Hematopoietic multipotent progenitor cell (in vitro differentiated cells): ENCODE data around the gene KIF25. TPM values are rescaled to one million over a fixed set of nuclear protein-coding genes. Genes with fewer than 3 reads are reported as not detected.

Experiments
- DNase-seq, 3 donors: peaks; one replicate each; pipeline ENCODE4 v3.0.0-alpha.2; 2011 to 2015; ENCODE audit warnings: low read depth in 2 of 3, low spot score in 2 of 3
- total RNA-seq: library from RNA; depleted of rRNA; stranded (reverse); fragments of >200 nt; gene quantifications from one replicate; pipeline ENCODE4 v1.2.3, GENCODE V29; 2012

KIF25 gene
- total RNA-seq, 1 donor: not detected

DNA sequence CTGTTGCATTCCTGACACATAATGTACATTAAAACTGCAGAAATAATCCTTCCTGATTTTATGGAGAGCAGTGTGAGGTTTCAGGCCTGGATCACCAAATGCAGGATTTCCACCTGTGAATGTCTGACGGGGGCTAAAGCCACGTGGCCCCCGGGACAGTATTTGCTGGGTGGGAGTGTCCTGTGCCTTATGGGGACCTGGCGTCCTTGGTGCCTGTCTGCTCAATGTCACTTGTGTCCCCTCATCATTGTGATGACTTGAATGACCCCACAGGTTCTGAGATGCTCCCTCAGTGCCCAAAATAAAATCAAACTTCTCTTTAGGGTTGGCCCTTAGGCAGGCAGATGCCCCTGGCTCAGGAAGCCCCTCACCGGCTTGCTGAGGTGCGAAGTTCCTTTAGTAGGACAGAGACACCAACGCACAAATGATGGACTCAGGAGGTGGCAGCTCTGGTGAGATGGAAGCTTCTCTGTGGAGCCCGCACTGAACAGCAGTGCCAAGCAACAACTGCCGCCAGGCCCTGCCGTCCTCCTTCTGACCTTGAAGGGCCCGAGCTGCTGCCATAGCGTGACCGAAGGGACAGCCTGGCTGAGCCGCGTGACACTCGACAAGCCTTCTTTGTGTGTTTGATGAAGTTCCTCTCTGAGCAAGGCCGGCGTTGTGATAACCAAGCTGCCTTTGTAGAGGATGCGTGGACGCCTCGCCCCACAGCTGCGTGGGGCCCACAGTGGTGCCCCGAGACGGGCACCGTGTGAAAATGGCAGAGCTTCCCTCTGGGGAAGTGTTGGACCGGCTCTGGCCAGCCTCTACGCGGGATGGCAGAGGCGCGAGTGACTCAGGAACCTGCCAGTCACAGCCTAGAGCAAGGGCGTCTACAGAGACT, 50.6 kb downstream of the KIF25 start:
- DNase-seq: no peak

DNA sequence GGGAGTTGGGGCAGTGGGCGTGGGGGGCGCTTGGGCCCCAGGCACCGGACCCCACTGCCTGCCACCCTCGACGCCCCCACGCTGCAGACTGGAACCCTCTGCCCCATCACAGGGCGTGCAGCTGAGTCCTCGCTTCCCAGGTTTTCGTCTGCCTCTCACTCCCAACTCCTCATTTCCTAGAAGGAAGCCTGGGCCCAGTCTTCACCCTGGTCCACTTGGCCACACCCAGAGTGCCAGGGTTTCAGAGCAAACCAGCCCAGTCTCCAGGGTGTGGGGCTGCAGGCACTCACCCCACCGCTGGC, 51.2 kb downstream of the KIF25 start:
- no peak for DNase-seq

DNA sequence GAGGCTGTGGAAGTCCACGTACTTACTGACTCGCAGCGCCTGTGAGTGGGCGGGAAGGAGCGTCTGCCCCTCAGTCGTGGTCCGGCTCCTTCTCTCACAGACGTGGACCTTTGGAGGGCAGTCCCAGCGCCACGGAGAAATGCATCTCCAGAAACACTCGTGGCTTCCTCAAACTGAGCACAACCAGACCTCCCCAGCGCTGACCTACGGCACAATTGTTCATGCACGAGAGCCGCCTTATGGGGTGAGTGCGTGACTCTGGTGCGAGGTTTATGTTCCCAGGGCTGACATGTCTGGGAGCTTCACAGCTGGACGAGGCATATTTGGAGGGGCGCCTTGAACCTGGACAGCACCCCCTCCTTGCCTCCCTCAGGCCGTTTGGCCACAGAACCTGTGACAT, 51.8 kb downstream of the KIF25 start:
- no peak for DNase-seq

DNA sequence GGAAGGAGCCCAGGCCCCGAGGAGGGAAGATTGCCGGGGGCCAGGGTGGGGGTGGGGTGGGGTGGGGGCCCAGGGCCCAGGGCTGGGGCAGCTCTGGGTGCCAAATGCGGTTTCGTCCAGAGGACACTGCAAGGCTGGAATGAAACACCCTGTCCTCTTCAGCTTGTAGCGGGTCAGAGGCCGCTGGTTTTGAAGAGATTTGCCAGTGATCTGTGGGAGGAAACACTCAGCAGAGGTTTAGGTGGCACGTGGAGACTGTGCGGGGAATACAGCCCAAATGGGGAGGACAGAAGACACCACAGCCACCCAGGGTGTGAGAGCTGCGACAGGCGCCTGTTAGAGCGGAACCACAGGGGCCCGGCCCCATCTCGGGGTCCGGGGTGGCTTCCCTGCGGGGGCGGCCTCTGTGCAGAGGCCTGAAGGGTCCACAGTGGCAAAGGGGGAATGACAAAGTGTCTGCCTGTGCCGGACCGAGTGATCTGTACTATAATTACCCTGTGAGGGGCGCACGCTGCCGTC, 52.3 kb downstream of the KIF25 start:
- no peak for DNase-seq

DNA sequence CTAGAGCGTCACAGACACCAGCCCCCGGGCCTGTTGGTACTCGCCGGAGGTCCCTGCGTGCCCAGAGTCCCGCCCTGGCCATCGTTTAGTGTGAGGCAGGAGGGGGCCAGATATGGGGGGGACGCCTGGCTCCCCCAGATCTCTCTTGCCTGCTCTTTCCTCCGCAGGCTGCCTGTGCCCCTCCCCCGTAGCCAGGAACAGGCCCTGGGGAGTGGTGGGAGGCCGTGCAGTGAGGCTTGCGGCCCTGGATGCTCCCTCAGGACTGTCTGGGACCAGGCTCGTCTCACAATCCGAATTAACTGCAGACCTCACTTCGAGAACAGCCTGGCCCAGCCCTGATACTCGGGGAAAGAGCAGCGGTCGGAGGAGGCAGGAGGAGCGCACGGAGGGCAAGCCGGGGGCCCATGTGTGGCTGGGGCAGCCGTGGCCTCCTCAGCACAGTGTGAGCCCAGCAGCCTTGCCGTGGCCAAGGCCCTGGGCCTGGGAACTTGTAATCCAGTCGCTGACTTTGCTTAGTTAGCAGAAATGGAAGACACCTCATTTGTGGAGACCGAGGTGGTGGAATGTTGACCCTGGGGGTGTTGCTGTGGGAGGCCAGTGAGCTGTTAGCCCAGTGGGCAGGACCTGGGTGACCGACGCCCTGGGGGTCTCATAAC, 52.9 kb downstream of the KIF25 start:
- no peak for DNase-seq

DNA sequence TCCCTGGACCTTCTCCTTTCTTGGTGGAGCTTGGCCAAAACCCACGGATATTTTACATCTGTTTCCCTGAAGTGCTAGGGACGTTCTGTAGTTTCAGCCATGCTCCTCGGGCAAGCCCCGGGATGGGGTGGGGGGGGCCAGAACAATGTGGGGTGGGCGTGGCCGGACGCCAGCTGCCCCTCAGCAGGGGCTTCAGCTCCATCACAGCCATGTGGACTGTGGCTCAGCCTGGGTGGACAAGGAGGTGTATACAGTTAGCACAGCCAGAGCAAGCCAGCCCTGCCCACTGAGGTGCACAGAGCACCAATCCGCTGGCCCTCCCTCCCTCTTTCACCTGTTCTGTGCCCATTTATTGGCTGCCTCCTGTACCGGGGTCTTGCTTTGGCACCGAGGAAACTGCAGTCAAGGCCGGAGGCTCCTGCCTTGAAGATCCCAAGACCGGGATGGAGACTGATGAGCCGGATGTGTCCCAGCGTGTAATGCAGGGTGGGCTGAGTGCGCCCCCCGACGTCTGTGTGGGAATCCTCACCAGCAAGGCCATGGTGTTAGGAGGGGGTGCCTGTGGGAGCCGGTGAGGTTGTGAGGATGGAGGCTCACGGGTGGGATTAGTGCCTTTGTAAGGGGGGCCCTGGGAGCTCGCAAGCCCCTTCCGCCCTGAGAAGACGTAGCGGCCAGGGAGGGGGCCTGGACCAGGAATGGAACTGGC, 53.6 kb downstream of the KIF25 start:
- no peak for DNase-seq

DNA sequence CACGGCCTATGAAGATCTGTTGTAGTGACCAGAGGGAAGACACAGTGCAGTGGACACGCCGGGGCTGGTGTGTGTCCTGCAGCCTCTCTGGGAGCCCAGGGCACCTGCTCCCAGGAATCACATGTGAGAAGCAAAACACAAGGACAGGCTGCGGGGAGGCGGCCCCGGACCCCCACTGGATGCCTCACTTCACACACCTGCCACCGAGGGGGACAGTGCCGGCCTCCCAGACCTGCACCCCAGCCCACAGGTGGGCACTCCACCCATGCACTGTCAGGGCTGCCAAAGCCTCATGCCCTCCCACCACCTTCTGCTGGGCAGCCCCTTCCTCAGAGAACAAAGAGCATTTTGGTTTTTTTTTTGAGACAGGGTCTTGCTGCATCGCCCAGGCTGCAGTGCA, 54.2 kb downstream of the KIF25 start:
- DNase-seq: no peak

DNA sequence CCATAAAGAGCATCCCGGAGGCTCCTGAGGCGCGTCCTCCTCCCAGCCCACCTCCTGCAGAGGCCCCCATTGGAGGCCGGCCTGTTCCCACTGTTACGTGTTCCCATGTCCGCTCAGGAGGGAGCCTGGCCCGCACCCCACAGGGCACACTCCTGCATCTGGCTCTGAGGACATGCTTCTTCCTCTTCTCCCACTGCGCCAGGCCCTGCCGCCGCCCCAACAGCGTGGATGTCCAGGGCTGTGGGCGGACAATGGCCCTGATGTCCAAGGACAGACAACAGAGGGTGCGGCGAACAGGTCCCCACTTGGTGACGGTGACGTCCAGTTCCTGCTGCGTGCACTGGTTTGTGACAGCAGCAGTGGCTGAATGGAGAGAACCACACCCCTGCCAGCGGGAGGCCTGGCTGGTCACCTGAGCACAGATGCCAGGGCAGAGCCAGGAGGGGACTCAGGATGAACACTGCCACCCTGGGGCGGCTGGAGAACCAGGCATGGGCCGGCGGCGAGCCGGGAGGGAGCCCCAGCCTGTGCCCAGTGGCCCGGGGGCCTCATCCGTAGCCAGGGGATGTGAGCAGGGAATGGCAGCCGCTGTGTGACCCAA, 54.9 kb downstream of the KIF25 start:
- no peak for DNase-seq

DNA sequence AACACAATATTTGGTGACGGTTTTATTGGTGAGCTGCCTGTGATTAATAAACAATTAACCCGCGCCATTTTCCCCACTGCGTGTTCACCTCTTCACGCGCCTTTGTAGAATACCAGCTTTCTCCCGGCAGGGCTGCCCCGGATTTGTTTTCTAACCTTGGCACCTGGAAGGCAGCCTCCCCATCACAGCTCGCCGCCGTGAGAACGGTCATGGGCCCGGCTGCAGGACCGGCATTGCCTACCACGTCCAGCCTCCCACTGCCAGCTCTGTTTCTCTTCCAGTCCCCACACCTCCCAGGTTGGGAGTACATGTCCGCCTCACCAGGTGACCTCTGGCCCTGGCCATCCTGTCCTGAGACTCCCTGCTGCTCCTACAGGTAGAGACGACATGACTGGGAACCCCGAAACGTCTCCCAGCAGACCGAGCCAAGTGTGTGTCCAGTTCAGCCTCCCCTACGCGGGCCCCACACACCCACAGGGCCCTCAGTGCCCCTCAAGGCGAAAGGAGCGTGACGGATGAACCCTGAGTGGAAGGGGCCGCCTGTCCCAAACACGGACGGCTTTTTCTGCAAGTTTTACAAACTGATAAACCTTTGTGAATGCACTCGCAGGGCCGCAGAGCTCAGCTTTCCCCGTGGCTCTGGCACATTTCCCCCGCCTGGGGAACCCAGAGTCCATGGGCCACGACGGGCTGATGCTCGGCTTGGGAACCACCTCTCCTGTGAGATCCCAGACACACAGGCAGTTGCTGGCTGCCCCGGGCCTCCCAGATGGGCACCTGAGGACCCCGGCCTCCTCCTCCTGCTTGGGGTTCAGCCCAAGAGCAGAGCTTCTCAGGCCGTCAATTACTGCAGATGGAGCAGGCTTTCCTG, 55.9 kb downstream of the KIF25 start:
- DNase-seq: no peak

DNA sequence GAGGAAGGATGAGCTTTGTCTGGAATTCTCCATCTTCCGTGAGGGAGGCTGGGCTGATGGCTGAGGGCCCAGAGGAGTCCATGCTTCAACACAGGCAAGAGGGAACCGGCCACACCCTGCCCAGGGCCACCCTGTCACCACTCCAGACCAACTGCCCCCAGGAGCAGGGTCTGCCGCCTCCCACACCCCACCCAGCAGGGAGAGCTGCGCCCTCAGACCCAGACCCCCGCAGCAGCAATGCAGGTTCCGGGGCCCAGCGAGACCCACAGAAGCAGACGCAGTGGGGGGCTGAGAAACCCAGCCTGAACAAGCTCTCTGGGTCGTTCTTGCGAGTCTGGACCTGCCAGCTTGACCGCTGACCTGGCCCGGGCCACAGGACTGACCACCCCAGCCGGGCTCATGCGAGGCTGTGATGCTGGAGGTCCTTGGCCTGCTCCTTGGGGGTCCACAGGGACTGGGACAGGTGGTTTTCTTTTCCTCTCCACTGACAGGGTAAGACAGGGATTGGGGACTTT, 56.5 kb downstream of the KIF25 start:
- no peak for DNase-seq

DNA sequence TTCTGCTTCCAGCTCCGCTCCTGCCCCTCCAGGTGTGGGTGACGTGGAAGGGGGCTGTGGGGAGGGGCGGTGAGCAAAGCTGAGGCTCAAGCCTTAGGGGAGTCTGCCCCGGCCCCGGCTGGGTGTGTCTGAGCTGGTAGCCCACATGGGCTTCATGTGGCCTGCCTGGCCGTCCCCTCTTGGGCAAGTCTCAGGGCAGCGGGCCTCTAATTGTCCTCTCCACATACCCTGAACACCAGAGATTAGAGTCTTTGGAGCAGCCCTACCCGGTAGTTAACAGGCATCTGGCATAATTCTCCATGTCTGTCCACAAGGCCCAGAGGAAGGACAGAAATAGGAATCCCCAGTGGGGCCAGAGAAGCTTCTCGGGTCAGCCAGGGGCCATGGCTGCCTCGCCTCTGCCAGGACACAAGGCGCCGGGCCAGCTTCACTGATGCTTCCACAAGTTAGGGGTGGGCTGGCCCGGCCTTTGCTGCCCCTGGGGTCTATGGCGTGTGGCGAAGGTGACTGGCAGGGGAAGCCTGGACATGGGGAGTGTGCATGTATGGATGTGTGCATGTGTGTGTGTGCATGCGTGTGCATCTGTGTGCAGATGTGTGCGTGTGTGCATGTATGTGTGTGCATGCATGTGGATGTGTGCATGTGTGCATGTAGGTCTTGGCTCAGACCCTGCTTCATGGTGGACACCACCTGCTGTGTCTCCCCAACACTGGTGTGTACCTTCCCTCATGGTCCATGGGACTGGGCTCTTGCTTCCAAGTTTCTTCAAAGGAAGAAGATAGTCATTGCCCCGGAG, 57.5 kb downstream of the KIF25 start:
- DNase-seq: no peak

DNA sequence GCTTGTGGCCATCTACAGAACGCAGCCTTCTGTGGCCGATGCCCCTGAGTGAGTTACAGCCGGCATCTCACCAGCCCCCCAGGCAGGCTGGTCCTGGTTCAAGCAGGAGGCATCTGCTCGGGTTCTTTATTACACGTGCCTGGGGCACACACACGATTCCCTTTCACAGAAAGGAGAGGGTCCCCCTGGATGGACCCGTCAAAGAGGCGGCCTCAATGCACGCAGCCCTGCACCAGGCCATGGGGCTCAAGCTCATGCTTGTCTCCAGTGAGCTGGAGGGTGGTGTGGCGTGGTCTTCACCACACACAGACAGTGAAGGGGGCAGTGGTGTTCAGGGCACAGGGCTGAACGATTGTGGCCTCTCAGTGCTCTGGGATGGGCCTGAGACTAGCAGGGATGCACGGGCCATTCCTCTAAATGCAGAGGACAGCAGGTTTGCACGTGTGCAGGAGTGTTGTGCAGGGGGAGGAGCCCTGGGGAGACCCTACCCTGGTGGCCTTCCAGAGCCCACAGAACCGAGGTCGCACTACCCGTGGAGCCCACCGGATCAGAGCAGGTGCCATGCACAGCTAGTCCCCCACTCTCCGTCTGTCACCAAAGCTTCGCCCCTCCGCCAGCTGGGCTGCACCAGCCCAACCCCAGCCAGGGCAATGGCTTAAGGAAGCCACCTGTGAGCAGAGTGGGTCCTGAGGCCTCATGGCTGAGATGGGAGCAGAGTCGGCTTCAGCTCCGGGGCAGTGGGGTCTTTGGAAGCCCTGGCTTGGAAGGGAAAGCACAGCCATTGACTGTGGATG, 58.4 kb downstream of the KIF25 start:
- no peak for DNase-seq

DNA sequence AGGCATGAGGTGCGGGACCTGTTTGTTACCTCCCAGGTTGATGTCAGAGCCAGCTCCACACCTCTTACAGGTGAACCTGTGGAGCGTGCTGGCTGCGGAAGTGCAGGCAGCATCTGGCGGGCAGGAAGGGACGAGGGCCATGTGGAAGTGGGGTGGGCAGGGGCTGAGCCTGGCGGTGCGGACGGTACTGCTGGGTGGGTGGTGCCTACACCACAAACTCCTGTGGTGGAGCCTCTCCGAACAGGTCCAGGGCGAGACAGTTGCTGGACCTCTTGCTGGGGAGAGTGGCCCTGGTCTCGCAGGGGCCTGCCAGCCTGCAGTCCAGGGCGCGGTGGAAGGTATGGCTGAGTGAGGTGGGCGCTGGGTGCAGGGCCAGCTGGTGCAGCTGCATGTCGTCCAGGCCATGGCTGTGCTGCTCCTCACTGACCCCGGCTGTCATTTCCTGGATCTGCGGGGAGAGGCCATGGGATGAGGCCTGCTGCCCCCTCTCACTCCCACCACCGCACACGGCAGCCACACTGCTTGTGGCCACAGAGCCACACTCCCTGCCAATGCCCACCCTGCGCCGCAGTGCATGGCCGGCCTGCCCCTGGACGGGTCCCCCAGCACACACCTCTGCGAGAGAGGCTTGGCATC, 59.5 kb downstream of the KIF25 start:
- DNase-seq: no peak

DNA sequence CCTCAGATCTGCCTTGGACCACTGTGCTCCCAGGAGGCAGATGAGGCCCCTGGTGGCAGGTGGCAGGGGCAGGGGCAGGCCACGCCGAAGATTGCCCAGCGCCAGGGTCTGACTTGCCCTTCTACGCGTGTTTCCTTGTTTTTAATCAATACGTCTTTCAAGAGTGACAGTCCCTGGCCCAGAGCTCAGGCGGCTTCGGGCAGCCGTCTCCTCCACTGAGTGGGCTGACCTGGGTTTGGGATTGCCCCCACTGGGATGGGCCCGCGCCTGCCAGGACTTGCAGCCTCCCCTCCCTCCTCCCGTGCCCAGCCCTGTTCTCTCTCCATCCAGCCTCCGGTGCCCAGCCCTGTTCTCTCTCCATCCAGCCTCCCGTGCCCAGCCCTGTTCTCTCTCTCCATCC, 60.4 kb downstream of the KIF25 start:
- DNase-seq: no peak

DNA sequence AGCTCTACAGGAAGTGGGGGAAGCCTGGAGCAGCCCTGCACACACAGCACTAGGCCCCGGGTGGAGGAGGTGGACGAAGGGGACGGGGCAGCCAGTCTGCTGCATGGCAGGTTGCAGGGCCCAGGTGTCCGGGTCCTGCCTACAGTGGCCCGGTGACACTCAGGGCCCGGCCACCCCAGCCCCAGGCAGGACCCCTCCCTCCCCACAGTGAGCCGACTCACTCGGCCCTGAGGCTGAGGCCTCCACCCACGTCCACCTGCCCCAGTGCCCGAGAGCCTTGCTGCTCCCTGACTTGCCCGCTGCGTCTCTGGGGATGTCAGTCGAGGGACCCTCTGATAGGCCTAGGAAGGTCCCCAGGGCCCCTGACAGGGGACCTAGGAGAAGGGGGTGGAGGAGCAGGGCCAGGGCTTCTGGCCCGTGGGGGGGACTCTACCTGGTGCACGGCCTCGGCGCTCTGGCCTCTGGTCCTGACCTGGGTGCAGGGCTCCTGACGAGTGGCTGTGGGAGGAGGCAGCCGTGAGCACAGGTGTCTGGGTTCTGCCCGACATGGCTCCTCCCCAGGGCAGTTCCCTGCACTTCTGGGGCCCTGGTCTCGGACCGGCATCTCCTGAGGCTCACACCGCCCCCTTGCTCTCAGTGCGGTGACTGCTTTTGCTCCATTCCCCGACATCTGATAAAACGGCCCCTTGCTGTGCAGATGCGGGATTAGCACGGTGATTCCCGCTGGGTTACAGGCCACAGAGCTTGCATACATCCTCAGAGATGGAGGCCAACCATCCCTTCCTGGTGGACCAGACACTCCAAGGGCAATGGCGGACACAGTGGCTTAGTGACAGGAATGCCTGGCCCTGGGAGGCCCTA, 61.5 kb downstream of the KIF25 start:
- no peak for DNase-seq

DNA sequence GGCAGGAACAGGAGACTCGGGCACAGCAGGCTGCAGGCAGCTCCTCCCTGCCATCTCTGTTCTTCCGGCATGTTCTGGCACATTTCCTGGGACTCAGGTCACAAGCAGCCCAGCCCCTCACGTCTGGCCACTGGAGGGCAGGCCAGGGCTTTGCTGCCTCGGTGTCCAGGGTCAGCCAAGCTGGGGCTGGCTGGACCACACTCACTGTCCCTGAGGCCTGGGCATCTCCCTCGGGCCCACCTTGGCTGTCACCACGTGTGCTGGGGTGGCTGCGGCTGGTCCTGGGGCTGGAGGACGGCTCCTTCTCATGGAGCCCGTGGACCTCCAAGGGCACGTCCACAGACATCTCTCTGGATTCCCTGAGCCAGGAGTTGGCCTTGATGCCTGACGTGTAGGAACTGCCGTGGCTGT, 63.1 kb downstream of the KIF25 start:
- DNase-seq: no peak
